Large intestine (tissue), 3 donors: Measurements from ENCODE around the gene LATS2. TPM values are rescaled to one million over a fixed set of nuclear protein-coding genes. Genes with fewer than 3 reads are reported as not detected.

Experiments used
- DNase-seq, 2 donors: peaks; one replicate each; pipeline versions ENCODE4 v3.0.0 to v3.0.0-alpha.2; 2013
- H3K27ac ChIP-seq: one replicate; pipeline ENCODE4 v1.5.1; 2013; ENCODE audit warnings: low read length
- H3K27me3 ChIP-seq: 2 replicates; pipeline ENCODE4 v1.6.1; 2013; ENCODE audit warnings: low read length; ENCODE audit not compliant: control insufficient read depth, insufficient read depth
- H3K36me3 ChIP-seq: 2 replicates; pipeline ENCODE4 v1.6.1; 2013; ENCODE audit warnings: low read length; ENCODE audit not compliant: control insufficient read depth, insufficient read depth
- H3K4me1 ChIP-seq: one replicate; pipeline ENCODE4 v1.6.1; 2013; ENCODE audit warnings: low read length; ENCODE audit not compliant: control insufficient read depth, insufficient read depth
- H3K4me3 ChIP-seq: one replicate; pipeline ENCODE4 v1.5.1; 2013; ENCODE audit warnings: low read length
- H3K9me3 ChIP-seq: one replicate; pipeline ENCODE4 v1.6.1; 2013; ENCODE audit warnings: mild to moderate bottlenecking, low read depth, low read length, moderate library complexity; ENCODE audit not compliant: control insufficient read depth
- WGBS: methylation state at CpG from one replicate; pipeline ENCODE4 v1.1.5; 2013; ENCODE audit warnings: low lambda C conversion rate; ENCODE audit not compliant: insufficient coverage; 5-methylcytosine and 5-hydroxymethylcytosine counted together
- polyA plus RNA-seq: library from polyadenylated mRNA; unstranded; fragments of 120-200 nt; gene quantifications from one replicate; pipeline ENCODE4 v1.2.1, GENCODE V29; 2013

The LATS2 gene
- polyA plus RNA-seq, 1 donor, result 7.4 TPM

GRCh38 chr13:21034603-21035191 is 26.7 kb downstream of the LATS2 start:
- DNase-seq, result no peak
- Histone ChIP-seq H3K4me1 (no peaks in the 10 kb centered on the region), H3K27me3 (no peaks in the 10 kb centered on the region), H3K36me3 (no peaks in the 10 kb centered on the region), H3K27ac (no peak overlapping the region), H3K9me3 (no peaks in the 10 kb centered on the region), H3K4me3 (no peak overlapping the region)
- 80% methylated on average over 1 of the region's 8 CpGs for WGBS

GRCh38 chr13:21033856-21034602 is 27.4 kb downstream of the LATS2 start:
- no CpG with 5 or more reads among the region's 13 CpGs for WGBS
- Histone ChIP-seq H3K9me3 (no peaks in the 10 kb centered on the region), H3K27ac (no peak overlapping the region), H3K36me3 (no peaks in the 10 kb centered on the region), H3K27me3 (no peaks in the 10 kb centered on the region), H3K4me1 (no peaks in the 10 kb centered on the region), H3K4me3 (no peak overlapping the region)
- no peak for DNase-seq

GRCh38 chr13:21033212-21033840 is 28.1 kb downstream of the LATS2 start:
- no peak for DNase-seq
- H3K36me3 ChIP-seq, result no peaks in the 10 kb centered on the region
- no peaks in the 10 kb centered on the region for H3K9me3 ChIP-seq
- H3K4me1 ChIP-seq, result no peaks in the 10 kb centered on the region
- no peak overlapping the region for H3K4me3 ChIP-seq
- no peaks in the 10 kb centered on the region for H3K27me3 ChIP-seq
- no peak overlapping the region for H3K27ac ChIP-seq
- 100% methylated on average over 2 of the region's 8 CpGs for WGBS

GRCh38 chr13:21032656-21033055 is 28.7 kb downstream of the LATS2 start:
- no peak for DNase-seq
- Histone ChIP-seq H3K27me3 (no peaks in the 10 kb centered on the region), H3K4me3 (no peak overlapping the region), H3K27ac (no peak overlapping the region), H3K36me3 (no peaks in the 10 kb centered on the region), H3K9me3 (no peaks in the 10 kb centered on the region), H3K4me1 (no peaks in the 10 kb centered on the region)
- WGBS, result 100% methylated on average over 3 of the region's 10 CpGs

GRCh38 chr13:21031594-21032275 is 29.7 kb downstream of the LATS2 start:
- WGBS, result 100% methylated on average over 3 of the region's 8 CpGs
- Histone ChIP-seq H3K4me1 (no peaks in the 10 kb centered on the region), H3K27me3 (no peaks in the 10 kb centered on the region), H3K36me3 (no peaks in the 10 kb centered on the region), H3K4me3 (no peak overlapping the region), H3K27ac (no peak overlapping the region), H3K9me3 (no peaks in the 10 kb centered on the region)
- DNase-seq, result no peak

- H3K27ac ChIP-seq, result no peak overlapping the region
- DNase-seq, result no peak
- H3K27me3 ChIP-seq, result no peaks in the 10 kb centered on the region
- H3K4me3 ChIP-seq, result no peak overlapping the region
- H3K36me3 ChIP-seq, result no peaks in the 10 kb centered on the region
- no peaks in the 10 kb centered on the region for H3K9me3 ChIP-seq
- peaks cover 3% of the 10 kb centered on the region for H3K4me1 ChIP-seq
- 100% methylated on average over 1 of the region's 6 CpGs for WGBS
Measured at GRCh38 chr13:21025539-21025938, 35.8 kb downstream of the LATS2 start.

GRCh38 chr13:21022056-21022979 is 39.1 kb downstream of the LATS2 start:
- Histone ChIP-seq H3K27ac (no peak overlapping the region), H3K4me3 (no peak overlapping the region), H3K36me3 (no peaks in the 10 kb centered on the region), H3K27me3 (no peaks in the 10 kb centered on the region), H3K4me1 (peaks cover 3% of the 10 kb centered on the region), H3K9me3 (no peaks in the 10 kb centered on the region)
- no peak for DNase-seq
- 72% methylated on average over 2 of the region's 11 CpGs for WGBS

GRCh38 chr13:21020581-21020980 is 40.8 kb downstream of the LATS2 start:
- no peaks in the 10 kb centered on the region for H3K36me3 ChIP-seq
- DNase-seq, result no peak
- no peak overlapping the region for H3K4me3 ChIP-seq
- WGBS, result 100% methylated on average over 1 of the region's 4 CpGs
- no peak overlapping the region for H3K27ac ChIP-seq
- no peaks in the 10 kb centered on the region for H3K9me3 ChIP-seq
- H3K4me1 ChIP-seq, result peaks cover 3% of the 10 kb centered on the region
- no peaks in the 10 kb centered on the region for H3K27me3 ChIP-seq

- H3K27ac ChIP-seq, result no peak overlapping the region
- H3K36me3 ChIP-seq, result no peaks in the 10 kb centered on the region
- H3K9me3 ChIP-seq, result no peaks in the 10 kb centered on the region
- no peak overlapping the region for H3K4me3 ChIP-seq
- WGBS, result 67% methylated on average over 3 of the region's 5 CpGs
- peaks cover 3% of the 10 kb centered on the region for H3K4me1 ChIP-seq
- no peaks in the 10 kb centered on the region for H3K27me3 ChIP-seq
- no peak for DNase-seq
Measured at GRCh38 chr13:21020176-21020575, 41.2 kb downstream of the LATS2 start.
